CD8-positive, alpha-beta memory T cell (primary cell): ENCODE measurements around the gene GMFB. TPM values are rescaled to one million over a fixed set of nuclear protein-coding genes. Genes with fewer than 3 reads are reported as not detected.
A peak's percentile ranks its signal among the peaks of the same experiment; 100 is the strongest.

Source experiments
- CTCF ChIA-PET: fragments of 350-600 bp; sonication (Branson Sonifier 250); formaldehyde crosslinking; loops from one replicate; lab custom pipeline; 2021; ENCODE audit warnings: antibody characterized with exemption; lab: Charles Lee
- POLR2A ChIA-PET: fragments of 350-600 bp; sonication (Branson Sonifier 250); formaldehyde crosslinking; loops from one replicate; lab custom pipeline; 2021; ENCODE audit warnings: antibody characterized with exemption; lab: Charles Lee
- DNase-seq, 5 donors: peaks; one replicate each; pipeline versions ENCODE4 v3.0.0 to v3.0.0-alpha.2; 2020 to 2022; ENCODE audit warnings: mixed read lengths in 1 of 5
- H3K27ac ChIP-seq: one replicate; pipeline ENCODE4 v1.7.0; 2013; ENCODE audit warnings: low read depth, mild to moderate bottlenecking, low read length, moderate library complexity
- H3K27me3 ChIP-seq: 2 replicates; pipeline ENCODE4 v1.7.0; 2013; ENCODE audit warnings: low read length, mild to moderate bottlenecking; ENCODE audit not compliant: insufficient read depth, poor library complexity, severe bottlenecking
- H3K36me3 ChIP-seq: 2 replicates; pipeline ENCODE4 v1.7.0; 2013; ENCODE audit warnings: mild to moderate bottlenecking, low read length, moderate library complexity; ENCODE audit not compliant: insufficient read depth
- H3K4me1 ChIP-seq: 2 replicates; pipeline ENCODE4 v1.7.0; 2013; ENCODE audit warnings: mild to moderate bottlenecking, low read length, moderate library complexity; ENCODE audit not compliant: insufficient read depth
- H3K4me3 ChIP-seq: 2 replicates; pipeline ENCODE4 v1.7.0; 2013; ENCODE audit warnings: mild to moderate bottlenecking, low read length
- H3K9me3 ChIP-seq: 2 replicates; pipeline ENCODE4 v1.7.0; 2013; ENCODE audit warnings: mild to moderate bottlenecking, low read length
- H3K27ac Mint-ChIP-seq, 8 donors: one replicate each; pipeline ENCODE4 v1.8.0; 2020 to 2021; ENCODE audit warnings: mixed read lengths in 8 of 8, mild to moderate bottlenecking in 6 of 8, inconsistent platforms in 3 of 8, moderate library complexity in 3 of 8
- H3K27me3 Mint-ChIP-seq, 2 donors: one replicate each; pipeline ENCODE4 v1.8.0; 2020 to 2021; ENCODE audit warnings: mixed read lengths in 2 of 2, mild to moderate bottlenecking in 1 of 2, moderate library complexity in 1 of 2
- H3K36me3 Mint-ChIP-seq, 3 donors: one replicate each; pipeline ENCODE4 v1.8.0; 2020 to 2021; ENCODE audit warnings: mixed read lengths in 3 of 3, inconsistent platforms in 1 of 3, mild to moderate bottlenecking in 1 of 3
- H3K4me1 Mint-ChIP-seq, 3 donors: one replicate each; pipeline ENCODE4 v1.8.0; 2020 to 2021; ENCODE audit warnings: mixed read lengths in 3 of 3, inconsistent platforms in 1 of 3, mild to moderate bottlenecking in 1 of 3
- H3K4me3 Mint-ChIP-seq, 7 donors: one replicate each; pipeline ENCODE4 v1.8.0; 2020 to 2021; ENCODE audit warnings: mixed read lengths in 7 of 7, mild to moderate bottlenecking in 6 of 7, moderate library complexity in 4 of 7, inconsistent platforms in 2 of 7
- H3K9me3 Mint-ChIP-seq, 5 donors: one replicate each; pipeline ENCODE4 v1.8.0; 2020 to 2022; ENCODE audit warnings: mixed read lengths in 5 of 5, mild to moderate bottlenecking in 3 of 5, moderate library complexity in 2 of 5, inconsistent platforms in 1 of 5
- polyA plus RNA-seq: library from polyadenylated mRNA; unstranded; fragments of 300-500 nt; fragmentation: Illumina TruSeq; gene quantifications from one replicate; pipeline ENCODE4 v1.2.3, GENCODE V29; 2021
- total RNA-seq, 2 experiments: library from RNA; stranded (reverse); gene quantifications; one replicate each; pipeline ENCODE4 v1.2.3, GENCODE V29; 2021

GMFB gene
- total and polyA plus RNA-seq, 3 experiments from 2014 or later = 18.2 to 61.3 (median 56.4) TPM

GRCh38 chr14:54489731-54490444 is 1.1 kb upstream of the GMFB start:
- peak overlapping the region; percentile 87 to 97 (median 88) for H3K4me3 Mint-ChIP-seq
- peaks cover 0 to 11% (median 0%) of the 10 kb centered on the region in 3 donors for H3K36me3 Mint-ChIP-seq

DNA sequence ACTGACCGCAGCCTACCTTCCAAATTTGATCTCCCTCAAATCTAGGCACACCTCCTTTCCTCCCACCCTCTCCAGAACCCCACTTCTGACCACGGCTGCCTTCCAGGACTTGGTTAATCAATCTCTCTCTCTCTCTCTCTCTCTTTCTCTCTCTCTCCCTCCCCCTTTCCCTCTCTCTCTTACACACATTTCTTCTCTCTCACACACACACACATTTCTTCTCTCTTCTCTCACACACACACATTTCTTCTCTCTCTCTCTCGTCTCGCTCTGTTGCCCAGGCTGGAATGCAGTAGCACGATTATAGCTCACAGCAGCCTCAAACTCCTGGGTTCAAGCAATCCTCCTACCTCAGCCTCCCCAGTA is 521 bp upstream of the GMFB start:
- Mint-ChIP-seq H3K36me3 (peaks cover 0 to 11% (median 0%) of the 10 kb centered on the region in 3 donors), H3K9me3 (peaks cover 0 to 5% (median 0%) of the 10 kb centered on the region in 5 donors), H3K27me3 (peaks cover 0 to 7% of the 10 kb centered on the region in 2 donors), H3K4me3 (peak overlapping the region; percentile 87 to 97 (median 88)), H3K27ac (peak overlapping the region; percentile 85 to 98 (median 92)), H3K4me1 (peaks cover 42 to 66% (median 53%) of the 10 kb centered on the region in 3 donors)
- Histone ChIP-seq H3K9me3 (no peaks in the 10 kb centered on the region), H3K27ac (peak overlapping the region; percentile 78), H3K4me3 (peak overlapping the region; percentile 69), H3K4me1 (peaks cover 32% of the 10 kb centered on the region), H3K27me3 (no peaks in the 10 kb centered on the region), H3K36me3 (no peaks in the 10 kb centered on the region)
- ChIA-PET POLR2A (no interaction called here), CTCF (interaction anchor here (0.8 to 4.3 kb wide), 4 partner anchors 16 to 284 kb away, joined by 3 to 44 read pairs (median 5); partner anchors contain the start of gene CGRRF1)
- no peak for DNase-seq

More at GRCh38 chr14:54489731-54490444, 1.1 kb upstream of the GMFB start:
- peaks cover 0 to 7% of the 10 kb centered on the region in 2 donors for H3K27me3 Mint-ChIP-seq
- Histone ChIP-seq H3K36me3 (no peaks in the 10 kb centered on the region), H3K4me3 (peak overlapping the region; percentile 69), H3K27ac (peak overlapping the region; percentile 78), H3K4me1 (peaks cover 32% of the 10 kb centered on the region), H3K27me3 (no peaks in the 10 kb centered on the region), H3K9me3 (no peaks in the 10 kb centered on the region)
- ChIA-PET POLR2A (no interaction called here), CTCF (interaction anchor here (1.8 to 4.3 kb wide), 2 partner anchors 15 to 18 kb away, joined by 5 to 44 read pairs; partner anchors contain the start of gene CGRRF1)
- peaks cover 0 to 5% (median 0%) of the 10 kb centered on the region in 5 donors for H3K9me3 Mint-ChIP-seq
- peaks cover 36 to 61% (median 48%) of the 10 kb centered on the region in 3 donors for H3K4me1 Mint-ChIP-seq
- DNase-seq = no peak
- H3K27ac Mint-ChIP-seq = peak overlapping the region; percentile 85 to 98 (median 92)

DNA sequence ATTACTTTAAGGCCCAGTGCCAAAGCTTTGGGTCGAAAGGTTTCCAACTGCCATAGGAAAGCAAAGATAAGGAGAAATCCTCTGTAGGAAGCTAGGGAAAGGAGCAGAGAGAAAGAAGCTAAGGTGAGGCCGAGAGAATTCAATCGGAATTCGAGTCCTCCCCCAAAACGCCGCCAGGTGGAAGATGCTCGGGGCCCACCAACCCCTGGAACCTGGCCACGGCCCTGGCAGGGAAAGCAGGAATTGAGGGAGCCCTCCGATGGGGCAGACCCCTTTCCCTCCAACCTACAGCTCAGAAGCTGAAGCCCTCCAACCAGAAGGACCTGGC is 498 bp downstream of the GMFB start:
- peaks cover 48 to 77% (median 63%) of the 10 kb centered on the region in 3 donors for H3K4me1 Mint-ChIP-seq
- peaks cover 0 to 5% (median 0%) of the 10 kb centered on the region in 5 donors for H3K9me3 Mint-ChIP-seq
- Histone ChIP-seq H3K36me3 (no peaks in the 10 kb centered on the region), H3K27ac (peak overlapping the region; percentile 78), H3K9me3 (no peaks in the 10 kb centered on the region), H3K4me1 (peaks cover 32% of the 10 kb centered on the region), H3K4me3 (peak overlapping the region; percentile 69), H3K27me3 (no peaks in the 10 kb centered on the region)
- ChIA-PET POLR2A (interaction anchor here (0.5 to 1.4 kb wide), 6 partner anchors 8 to 393 kb away, joined by 3 to 11 read pairs (median 3); partner anchors contain the start of genes CGRRF1 and SAMD4A), CTCF (interaction anchor here (1.0 to 4.3 kb wide), 9 partner anchors 9 to 90 kb away, joined by 3 to 44 read pairs (median 5); partner anchors contain the start of genes CGRRF1 and SAMD4A)
- H3K4me3 Mint-ChIP-seq = peak overlapping the region; percentile 84 to 95 (median 88)
- H3K27me3 Mint-ChIP-seq = peaks cover 0 to 7% of the 10 kb centered on the region in 2 donors
- H3K36me3 Mint-ChIP-seq = peaks cover 0 to 18% (median 0%) of the 10 kb centered on the region in 3 donors
- peak overlapping the region; percentile 64 to 96 (median 90) for H3K27ac Mint-ChIP-seq
- DNase-seq = no peak

DNA sequence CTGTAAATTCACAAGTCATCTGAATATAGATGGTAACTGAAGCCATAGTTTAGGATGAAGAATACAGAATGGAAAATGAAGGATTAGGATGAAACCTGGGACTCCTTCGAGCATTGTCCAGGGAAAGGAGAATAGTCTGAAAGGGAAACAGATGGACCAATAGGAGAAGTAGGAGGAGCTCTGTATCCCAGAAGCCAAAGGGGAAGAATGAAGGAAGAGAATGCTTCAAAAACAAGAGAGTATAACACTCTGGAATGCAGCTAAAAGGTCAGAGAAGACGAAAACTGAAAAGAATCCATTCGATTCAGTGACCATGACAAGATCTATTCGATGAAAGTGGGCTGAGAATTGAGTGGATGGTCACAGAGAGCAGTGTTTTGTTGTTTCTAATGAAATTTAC is 1.0 kb downstream of the GMFB start:
- peaks cover 51 to 80% (median 67%) of the 10 kb centered on the region in 3 donors for H3K4me1 Mint-ChIP-seq
- H3K27me3 Mint-ChIP-seq = peaks cover 0 to 7% of the 10 kb centered on the region in 2 donors
- Histone ChIP-seq H3K9me3 (no peaks in the 10 kb centered on the region), H3K27me3 (no peaks in the 10 kb centered on the region), H3K27ac (peak overlapping the region; percentile 78), H3K4me1 (peaks cover 32% of the 10 kb centered on the region), H3K4me3 (peak overlapping the region; percentile 69), H3K36me3 (no peaks in the 10 kb centered on the region)
- peak overlapping the region; percentile 64 to 96 (median 90) for H3K27ac Mint-ChIP-seq
- H3K36me3 Mint-ChIP-seq = peaks cover 0 to 23% (median 3%) of the 10 kb centered on the region in 3 donors
- ChIA-PET CTCF (interaction anchor here (1.0 to 4.3 kb wide), 8 partner anchors 8 to 90 kb away, joined by 3 to 44 read pairs (median 5); partner anchors contain the start of genes CGRRF1 and SAMD4A), POLR2A (interaction anchor here (0.6 to 1.4 kb wide), 4 partner anchors 19 to 81 kb away, joined by 3 to 11 read pairs (median 6); partner anchors contain the start of genes CGRRF1 and SAMD4A)
- H3K9me3 Mint-ChIP-seq = peaks cover 0 to 5% (median 0%) of the 10 kb centered on the region in 5 donors
- DNase-seq = no peak
- peak overlapping the region; percentile 84 to 95 (median 88) for H3K4me3 Mint-ChIP-seq

GRCh38 chr14:54486685-54487084 is 2.1 kb downstream of the GMFB start:
- Mint-ChIP-seq H3K4me3 (peak overlapping the region; percentile 28 to 94 (median 85)), H3K27ac (peak overlapping the region; percentile 22 to 96 (median 82))
- no peak overlapping the region for H3K4me3 ChIP-seq

DNA sequence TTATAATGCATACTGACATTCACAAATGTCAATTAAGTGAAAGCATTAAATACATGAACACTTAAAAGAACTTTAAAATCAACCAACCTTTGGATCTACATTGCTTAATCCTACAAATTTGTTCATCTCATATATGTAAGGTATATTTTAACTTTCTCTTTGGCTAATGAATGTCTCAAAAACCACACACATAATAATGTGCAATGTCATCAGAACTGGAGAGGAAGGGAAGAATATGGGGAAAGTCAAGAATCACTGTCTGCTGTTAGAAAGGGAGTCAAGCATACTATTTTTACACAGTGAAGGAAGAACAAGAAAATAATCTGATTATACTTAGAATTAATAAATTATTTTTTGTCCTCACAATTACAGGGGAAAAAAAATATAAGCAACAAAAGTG is 4.9 kb downstream of the GMFB start:
- Mint-ChIP-seq H3K4me1 (peaks cover 48 to 62% (median 55%) of the 10 kb centered on the region in 3 donors), H3K27me3 (peaks cover 0 to under 1% of the 10 kb centered on the region in 2 donors), H3K36me3 (peaks cover 0 to 44% (median 8%) of the 10 kb centered on the region in 3 donors), H3K4me3 (peak overlapping the region in 1 of 7 donors; percentile 28), H3K27ac (peak overlapping the region in 2 of 8 donors; percentile 0 to 3), H3K9me3 (peaks cover 0 to under 1% (median 0%) of the 10 kb centered on the region in 5 donors)
- ChIA-PET POLR2A (no interaction called here), CTCF (interaction anchor here (1.0 kb wide), 1 partner anchor 21 kb away, joined by 3 read pairs; no protein-coding TSS in a partner anchor)
- H3K9me3 ChIP-seq = no peaks in the 10 kb centered on the region
- H3K27me3 ChIP-seq = no peaks in the 10 kb centered on the region
- no peaks in the 10 kb centered on the region for H3K36me3 ChIP-seq
- no peak for DNase-seq
- H3K4me3 ChIP-seq = no peak overlapping the region
- peaks cover 20% of the 10 kb centered on the region for H3K4me1 ChIP-seq
- H3K27ac ChIP-seq = no peak overlapping the region

More at GRCh38 chr14:54486685-54487084, 2.1 kb downstream of the GMFB start:
- peaks cover 0 to 5% (median 0%) of the 10 kb centered on the region in 5 donors for H3K9me3 Mint-ChIP-seq
- Histone ChIP-seq H3K4me1 (peaks cover 32% of the 10 kb centered on the region), H3K9me3 (no peaks in the 10 kb centered on the region), H3K27ac (no peak overlapping the region), H3K27me3 (no peaks in the 10 kb centered on the region), H3K36me3 (no peaks in the 10 kb centered on the region)
- peaks cover 0 to 30% (median 5%) of the 10 kb centered on the region in 3 donors for H3K36me3 Mint-ChIP-seq
- DNase-seq = no peak
- peaks cover 0 to 7% of the 10 kb centered on the region in 2 donors for H3K27me3 Mint-ChIP-seq
- ChIA-PET POLR2A (no interaction called here), CTCF (interaction anchor here (2.2 to 4.3 kb wide), 2 partner anchors 22 to 78 kb away, joined by 8 to 44 read pairs; partner anchors contain the start of gene CGRRF1)
- peaks cover 57 to 84% (median 68%) of the 10 kb centered on the region in 3 donors for H3K4me1 Mint-ChIP-seq

- Mint-ChIP-seq H3K36me3 (peaks cover 0 to 48% (median 10%) of the 10 kb centered on the region in 3 donors), H3K27me3 (no peaks in the 10 kb centered on the region), H3K4me1 (peaks cover 46 to 61% (median 54%) of the 10 kb centered on the region in 3 donors), H3K4me3 (no peak overlapping the region), H3K9me3 (no peaks in the 10 kb centered on the region), H3K27ac (peak overlapping the region in 3 of 8 donors; percentile 11 to 73 (median 11))
- Histone ChIP-seq H3K4me3 (no peak overlapping the region), H3K27ac (no peak overlapping the region), H3K27me3 (no peaks in the 10 kb centered on the region), H3K9me3 (no peaks in the 10 kb centered on the region), H3K4me1 (peaks cover 18% of the 10 kb centered on the region), H3K36me3 (peaks cover 5% of the 10 kb centered on the region)
- ChIA-PET POLR2A (no interaction called here), CTCF (no interaction called here)
- DNase-seq = no peak
Measured at GRCh38 chr14:54483073-54483745, 5.6 kb downstream of the GMFB start.
